HepG2 (cell line): ENCODE data around the gene EXOC3L4. TPM values are rescaled to one million over a fixed set of nuclear protein-coding genes. Genes with fewer than 3 reads are reported as not detected.
A peak's percentile ranks its signal among the peaks of the same experiment; 100 is the strongest.

Source experiments
- ATAC-seq: fragments of 200-7000 bp; cut with Tn5 transposase; 3 replicates; pipeline ENCODE4 v1.9.1; 2020; ENCODE audit warnings: mild to moderate bottlenecking, moderate library complexity
- BruUV-seq: library from RNA; stranded (reverse); fragments of 400-500 nt; replicated peaks from 2 replicates; lab custom pipeline; 2021; lab: Mats Ljungman, UMichigan
- CTCF ChIA-PET: fragments of 300-600 bp; formaldehyde crosslinking; extraction: SDS; loops from one replicate; lab custom pipeline; 2021; ENCODE audit warnings: low total read pairs, inconsistent platforms, low intra/inter-chr PET ratio; lab: Yijun Ruan, JAX
- POLR2A ChIA-PET: fragments of 350-600 bp; sonication (Branson Sonifier 250); formaldehyde crosslinking; loops from one replicate; lab custom pipeline; 2020; ENCODE audit warnings: antibody characterized with exemption, inconsistent platforms; lab: Yijun Ruan, JAX
- DNase-seq: peaks from one replicate; pipeline ENCODE4 v3.0.0-alpha.2; 2015; ENCODE audit warnings: low spot score
- FAIRE-seq: peaks from 3 replicates; lab custom pipeline; 2011; peaks lifted over from hg19 to GRCh38; lab: Jason Lieb, UNC
- H2AFZ ChIP-seq: one replicate; pipeline ENCODE4 v1.6.1; 2011; ENCODE audit warnings: low read length, inconsistent platforms
- H3K27ac ChIP-seq: fragments of 300-600 bp; 3 replicates; pipeline ENCODE4 v1.8.0; 2011; ENCODE audit warnings: mixed run types, mild to moderate bottlenecking, mixed read lengths, low read length, inconsistent platforms; ENCODE audit not compliant: insufficient read depth; ENCODE audit errors: extremely low read length
- H3K27me3 ChIP-seq, 2 experiments: fragments of 200-600 bp in 1 of 2; 2 replicates in 1 of 2; 3 replicates in 1 of 2; pipeline versions ENCODE4 v1.6.0 to v1.8.0; 2011; ENCODE audit warnings: low read length in 2 of 2, mild to moderate bottlenecking in 2 of 2, moderate library complexity in 2 of 2, inconsistent platforms in 1 of 2; ENCODE audit not compliant: insufficient read depth in 2 of 2, control insufficient read depth in 1 of 2
- H3K36me3 ChIP-seq, 2 experiments: fragments of 200-600 bp in 1 of 2; replicated peaks in 1 of 2; 2 replicates in 1 of 2; 3 replicates in 1 of 2; pipeline versions ENCODE4 v1.5.1 to v1.8.0; 2011; ENCODE audit warnings: low read length in 2 of 2, inconsistent platforms in 1 of 2; ENCODE audit not compliant: insufficient read depth in 2 of 2, control insufficient read depth in 1 of 2
- H3K4me1 ChIP-seq: 2 replicates; pipeline ENCODE4 v1.5.1; 2012; ENCODE audit warnings: low read length, inconsistent platforms; ENCODE audit not compliant: insufficient read depth
- H3K4me2 ChIP-seq: 2 replicates; pipeline ENCODE4 v1.6.0; 2011; ENCODE audit warnings: low read depth, low read length, inconsistent platforms
- H3K4me3 ChIP-seq, 3 experiments: fragments of 200-600 bp in 1 of 3; sonication (generic), shearing (Covaris generic) in 1 of 3; replicated peaks in 1 of 3; 2 replicates each; pipeline ENCODE4 v1.5.1; 2011 to 2016; ENCODE audit warnings: low read length in 3 of 3, inconsistent platforms in 2 of 3, low read depth in 2 of 3, mild to moderate bottlenecking in 2 of 3, control low read depth in 1 of 3, mixed read lengths in 1 of 3; ENCODE audit not compliant: insufficient read depth in 1 of 3
- H3K79me2 ChIP-seq: one replicate; pipeline ENCODE4 v1.6.1; 2011; ENCODE audit warnings: low read length, inconsistent platforms; ENCODE audit not compliant: insufficient read depth
- H3K9ac ChIP-seq: 2 replicates; pipeline ENCODE4 v1.6.0; 2011; ENCODE audit warnings: mild to moderate bottlenecking, low read depth, low read length, inconsistent platforms; ENCODE audit not compliant: insufficient read depth
- H3K9me3 ChIP-seq: 2 replicates; pipeline ENCODE4 v1.5.1; 2012; ENCODE audit warnings: mild to moderate bottlenecking, low read length
- H4K20me1 ChIP-seq: 2 replicates; pipeline ENCODE4 v1.6.0; 2011; ENCODE audit warnings: inconsistent platforms, mild to moderate bottlenecking, low read length, moderate library complexity; ENCODE audit not compliant: insufficient read depth
- AKAP8 ChIP-seq: sonication (generic); formaldehyde crosslinking; IDR thresholded peaks from 2 replicates; pipeline ENCODE4 v1.5.1; 2020; ENCODE audit warnings: mild to moderate bottlenecking, missing genetic modification reagents
- ATF1 ChIP-seq: IDR thresholded peaks from 2 replicates; pipeline ENCODE4 v1.6.1; 2016; ENCODE audit warnings: mild to moderate bottlenecking, control low read depth
- CHD2 ChIP-seq: IDR thresholded peaks from 2 replicates; pipeline ENCODE4 v1.6.1; 2011; ENCODE audit warnings: low read depth, low read length, improper control_type of control experiment
- CSRNP1 ChIP-seq: sonication (generic); formaldehyde crosslinking; IDR thresholded peaks from 2 replicates; pipeline ENCODE4 v1.8.1; 2023; ENCODE audit warnings: mild to moderate bottlenecking, missing genetic modification reagents
- DNMT1 ChIP-seq: sonication (generic); formaldehyde crosslinking; IDR thresholded peaks from 2 replicates; pipeline ENCODE4 v1.5.1; 2020; ENCODE audit warnings: mild to moderate bottlenecking, missing genetic modification reagents
- NONO ChIP-seq, 2 experiments: fragments of 450-650 bp in 1 of 2; sonication (generic) in 1 of 2; formaldehyde crosslinking in 1 of 2; IDR thresholded peaks in 1 of 2; conservative IDR thresholded peaks in 1 of 2; 2 replicates each; pipeline versions ENCODE4 v1.6.1 to v1.8.0; 2017 to 2022; ENCODE audit warnings: mild to moderate bottlenecking in 1 of 2, missing genetic modification reagents in 1 of 2, moderate library complexity in 1 of 2
- NR2F6 ChIP-seq, 2 experiments: IDR thresholded peaks; 2 replicates each; pipeline ENCODE4 v1.6.1; 2016; ENCODE audit warnings: antibody characterized with exemption in 1 of 2, mild to moderate bottlenecking in 1 of 2
- NRL ChIP-seq: sonication (generic); formaldehyde crosslinking; IDR thresholded peaks from 2 replicates; pipeline ENCODE4 v1.5.0; 2020; ENCODE audit warnings: missing genetic modification reagents, mild to moderate bottlenecking, moderate library complexity, borderline replicate concordance
- POLR2AphosphoS5 ChIP-seq: IDR thresholded peaks from 2 replicates; pipeline ENCODE4 v1.6.1; 2012; ENCODE audit warnings: low read depth, low read length
- RBFOX2 ChIP-seq: fragments of 200-400 bp; formaldehyde crosslinking; IDR thresholded peaks from 2 replicates; pipeline ENCODE4 v1.6.1; 2017; ENCODE audit warnings: low read depth, mild to moderate bottlenecking, low read length
- RBM39 ChIP-seq: fragments of 200-400 bp; formaldehyde crosslinking; IDR thresholded peaks from one replicate; pipeline ENCODE4 v1.6.1; 2018; ENCODE audit warnings: antibody characterized with exemption, mild to moderate bottlenecking, low read depth, low read length; ENCODE audit not compliant: poor library complexity, severe bottlenecking
- ZBTB21 ChIP-seq: sonication (generic); formaldehyde crosslinking; IDR thresholded peaks from 2 replicates; pipeline ENCODE4 v1.4.0; 2020; ENCODE audit warnings: missing genetic modification reagents
- ZBTB33 ChIP-seq: sonication (generic); formaldehyde crosslinking; IDR thresholded peaks from 2 replicates; pipeline ENCODE4 v1.4.0; 2020; ENCODE audit warnings: missing genetic modification reagents
- ZFP91 ChIP-seq: sonication (generic); formaldehyde crosslinking; IDR thresholded peaks from 2 replicates; pipeline ENCODE4 v1.9.0; 2022; ENCODE audit warnings: missing genetic modification reagents, mild to moderate bottlenecking, borderline replicate concordance
- ZNF563 ChIP-seq: sonication (generic); formaldehyde crosslinking; IDR thresholded peaks from 2 replicates; pipeline ENCODE4 v1.8.0; 2022; ENCODE audit warnings: mild to moderate bottlenecking, moderate library complexity, missing genetic modification reagents
- ZNF737 ChIP-seq: sonication (generic); formaldehyde crosslinking; IDR thresholded peaks from 2 replicates; pipeline ENCODE4 v1.5.0; 2020; ENCODE audit warnings: missing genetic modification reagents, mild to moderate bottlenecking, borderline replicate concordance
- ZNF776 ChIP-seq: sonication (generic); formaldehyde crosslinking; IDR thresholded peaks from 2 replicates; pipeline ENCODE4 v1.4.0; 2020; ENCODE audit warnings: mild to moderate bottlenecking, missing genetic modification reagents
- WGBS: methylation state at CpG from one replicate; pipeline ENCODE4 v1.1.6; 2017; ENCODE audit warnings: low lambda C conversion rate; 5-methylcytosine and 5-hydroxymethylcytosine counted together
- in situ Hi-C: cut with HindIII; loops from 2 replicates; pipeline ENCODE4 v1.10.0; 2017; ENCODE audit warnings: low pct_unique_long_range_greater_than_20kb; ENCODE audit not compliant: extremely low pct_ligation_motif_present
- intact Hi-C: fragments of 100-400 bp; cut with micrococcal nuclease; formaldehyde crosslinking; loops from one replicate; pipeline ENCODE4 v1.10.0; 2022; ENCODE audit not compliant: unreplicated experiment
- polyA plus RNA-seq, 8 experiments: library from polyadenylated mRNA; depleted of rRNA in 3 of 8; stranded (reverse) in 7 of 8; unstranded in 1 of 8; fragments of >200 nt; fragmentation: Illumina TruSeq in 4 of 8; extraction: Trizol in 4 of 8; gene quantifications; 2 replicates each; pipeline versions ENCODE4 v1.2.1 to v1.2.3, GENCODE V29; 2011 to 2016; ENCODE audit warnings: low read depth in 4 of 8, missing spikeins in 1 of 8, mixed read lengths in 1 of 8; ENCODE audit not compliant: insufficient read depth in 1 of 8
- total RNA-seq, 5 experiments: library from RNA; depleted of rRNA; stranded (reverse); fragments of >200 nt; fragmentation: Illumina TruSeq; extraction: Trizol; gene quantifications; 2 replicates each; pipeline ENCODE4 v1.2.3, GENCODE V29; 2016; ENCODE audit warnings: low read depth in 1 of 5

The EXOC3L4 gene
- total and polyA plus RNA-seq, 2 of the 13 experiments (the other 11 are each of a cell fraction or from before 2014, with no cell fraction given), result 11.8 to 27.0 TPM

- DNase-seq (no peak), ATAC-seq (no peak), FAIRE-seq (no peak)
- no peak overlapping the region for H3K4me3 ChIP-seq
- BruUV-seq, result no TSS peak
- no peak overlapping the region for H3K27ac ChIP-seq
- WGBS, result no CpG with 5 or more reads among the region's 23 CpGs
- no peaks in the 10 kb centered on the region for H3K9me3 ChIP-seq
- ChIA-PET CTCF (no interaction called here), POLR2A (no interaction called here)
- H3K4me2 ChIP-seq, result no peak overlapping the region
- peaks cover 12% of the 10 kb centered on the region for H4K20me1 ChIP-seq
- no peak overlapping the region for H2AFZ ChIP-seq
- H3K4me1 ChIP-seq, result peaks cover 87% of the 10 kb centered on the region
- in situ Hi-C loops, result no loop called here
- no peaks in the 10 kb centered on the region for H3K27me3 ChIP-seq
- H3K79me2 ChIP-seq, result no peaks in the 10 kb centered on the region
- H3K36me3 ChIP-seq, result peaks cover 5 to 6% of the 10 kb centered on the region in 2 experiments; a peak in 2 of 5 replicates
- H3K9ac ChIP-seq, result no peak overlapping the region
- intact Hi-C loops, result no loop called here
- TF ChIP-seq ZNF737 (CRISPR knock-in tag) (no peak), RBFOX2 (peak; percentile 81), ZNF776 (CRISPR knock-in tag) (0 out of 2 replicates have a peak, but pooled peaks have one; percentile 32), RBM39 (peak; percentile 21), ZNF563 (CRISPR knock-in tag) (0 out of 2 replicates have a peak, but pooled peaks have one; percentile 34), NONO (IDR thresholded peaks at IDR 0.05) (no peak), NONO (CRISPR knock-in tag; conservative IDR thresholded peaks at IDR 0.05) (peak; percentile 27; the same call in 1 of the 2 replicates), NRL (CRISPR knock-in tag) (0 out of 2 replicates have a peak, but pooled peaks have one; percentile 16), CSRNP1 (no peak), ZBTB21 (CRISPR knock-in tag) (no peak), ZBTB33 (CRISPR knock-in tag) (0 out of 2 replicates have a peak, but pooled peaks have one; percentile 49), ATF1 (CRISPR knock-in tag) (no peak), POLR2AphosphoS5 (peak; percentile 30; the same call in 1 of the 2 replicates), AKAP8 (CRISPR knock-in tag) (peak; percentile 4; the same call in 1 of the 2 replicates), ZFP91 (CRISPR knock-in tag) (0 out of 2 replicates have a peak, but pooled peaks have one; percentile 23), CHD2 (no peak), NR2F6 (IDR thresholded peaks at IDR 0.05) (peak; percentile 23; the same call in 1 of the 2 replicates), NR2F6 (CRISPR knock-in tag; IDR thresholded peaks at IDR 0.05) (peak; percentile 44; the same call in 1 of the 2 replicates), DNMT1 (CRISPR knock-in tag) (0 out of 2 replicates have a peak, but pooled peaks have one; percentile 53)
Observed at GRCh38 chr14:103107455-103107854, 12.9 kb downstream of the EXOC3L4 start.
